ENCODE measurements around the gene CFAP52. TPM values are rescaled to one million over a fixed set of nuclear protein-coding genes. Genes with fewer than 3 reads are reported as not detected.

Gene CFAP52
- total RNA-seq, 1 experiment from 2014 or later = not detected

DNA sequence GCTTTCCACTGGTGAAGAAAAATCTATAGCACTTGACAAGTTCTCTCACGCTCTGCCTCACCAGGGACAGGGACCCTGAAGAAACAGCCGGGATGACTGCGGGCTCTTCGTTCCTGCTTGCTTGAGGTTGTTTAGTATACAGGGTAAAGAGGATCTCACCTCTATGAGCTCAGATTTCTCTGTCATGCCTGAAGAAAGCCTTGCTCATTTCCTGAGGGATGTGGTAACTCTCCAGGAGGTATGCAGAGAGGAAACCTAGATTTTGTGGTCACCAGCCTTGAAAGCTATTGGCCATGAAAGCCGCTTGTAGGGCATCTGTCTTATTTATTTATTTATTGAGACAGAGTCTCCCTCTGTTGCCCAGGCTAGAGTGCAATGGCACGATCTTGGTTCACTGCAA lies 92.1 kb downstream of the CFAP52 start (continued):
- TF ChIP-seq, protein P1, sequence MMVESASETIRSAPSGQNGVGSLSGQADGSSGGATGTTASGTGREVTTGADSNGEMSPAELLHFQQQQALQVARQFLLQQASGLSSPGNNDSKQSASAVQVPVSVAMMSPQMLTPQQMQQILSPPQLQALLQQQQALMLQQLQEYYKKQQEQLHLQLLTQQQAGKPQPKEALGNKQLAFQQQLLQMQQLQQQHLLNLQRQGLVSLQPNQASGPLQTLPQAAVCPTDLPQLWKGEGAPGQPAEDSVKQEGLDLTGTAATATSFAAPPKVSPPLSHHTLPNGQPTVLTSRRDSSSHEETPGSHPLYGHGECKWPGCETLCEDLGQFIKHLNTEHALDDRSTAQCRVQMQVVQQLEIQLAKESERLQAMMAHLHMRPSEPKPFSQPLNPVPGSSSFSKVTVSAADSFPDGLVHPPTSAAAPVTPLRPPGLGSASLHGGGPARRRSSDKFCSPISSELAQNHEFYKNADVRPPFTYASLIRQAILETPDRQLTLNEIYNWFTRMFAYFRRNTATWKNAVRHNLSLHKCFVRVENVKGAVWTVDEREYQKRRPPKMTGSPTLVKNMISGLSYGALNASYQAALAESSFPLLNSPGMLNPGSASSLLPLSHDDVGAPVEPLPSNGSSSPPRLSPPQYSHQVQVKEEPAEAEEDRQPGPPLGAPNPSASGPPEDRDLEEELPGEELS (CRISPR knock-in tag; IDR thresholded peaks at IDR 0.05) = no peak

GRCh38 chr17:9669551-9670008 lies 93.1 kb downstream of the CFAP52 start:
- peaks cover 22% of the 10 kb centered on the region for H3K36me3 Mint-ChIP-seq
- H3K9me3 Mint-ChIP-seq = peaks cover 13% of the 10 kb centered on the region
- H3K4me3 Mint-ChIP-seq = no peak overlapping the region
- peaks cover 33% of the 10 kb centered on the region for H3K4me1 Mint-ChIP-seq
- ChIA-PET POLR2A (no interaction called here), CTCF (interaction anchor here (3.1 kb wide), 1 partner anchor 92 kb away, joined by 11 read pairs; the partner anchor contains the start of gene CFAP52)
- 0 out of 2 replicates have a peak overlapping the region, but pooled peaks have one; percentile 33 for H3K27ac Mint-ChIP-seq
- DNase-seq (ENCODE audit: low spot score) (no peak), ATAC-seq (no peak)
- H3K27me3 Mint-ChIP-seq (ENCODE audit: low read depth) = no peaks in the 10 kb centered on the region
- TF ChIP-seq EMX1 (CRISPR knock-in tag; IDR thresholded peaks at IDR 0.05) (no peak), OVOL2 (CRISPR knock-in tag; IDR thresholded peaks at IDR 0.05; ENCODE audit: borderline replicate concordance) (no peak), CREB1 (CRISPR knock-in tag; IDR thresholded peaks at IDR 0.05) (no peak)

- Mint-ChIP-seq H3K4me3 (no peak overlapping the region), H3K27me3 (ENCODE audit: low read depth) (no peaks in the 10 kb centered on the region), H3K9me3 (peaks cover 4% of the 10 kb centered on the region), H3K4me1 (peaks cover 33% of the 10 kb centered on the region), H3K36me3 (peaks cover 13% of the 10 kb centered on the region), H3K27ac (peak overlapping the region; percentile 67; the same call in 1 of the 2 replicates)
- ChIA-PET CTCF (interaction anchor here (3.1 kb wide), 1 partner anchor 93 kb away, joined by 11 read pairs; the partner anchor contains the start of gene CFAP52), POLR2A (no interaction called here)
- DNase-seq (ENCODE audit: low spot score) = no peak
- no peak for ATAC-seq
- TF ChIP-seq, protein P2, sequence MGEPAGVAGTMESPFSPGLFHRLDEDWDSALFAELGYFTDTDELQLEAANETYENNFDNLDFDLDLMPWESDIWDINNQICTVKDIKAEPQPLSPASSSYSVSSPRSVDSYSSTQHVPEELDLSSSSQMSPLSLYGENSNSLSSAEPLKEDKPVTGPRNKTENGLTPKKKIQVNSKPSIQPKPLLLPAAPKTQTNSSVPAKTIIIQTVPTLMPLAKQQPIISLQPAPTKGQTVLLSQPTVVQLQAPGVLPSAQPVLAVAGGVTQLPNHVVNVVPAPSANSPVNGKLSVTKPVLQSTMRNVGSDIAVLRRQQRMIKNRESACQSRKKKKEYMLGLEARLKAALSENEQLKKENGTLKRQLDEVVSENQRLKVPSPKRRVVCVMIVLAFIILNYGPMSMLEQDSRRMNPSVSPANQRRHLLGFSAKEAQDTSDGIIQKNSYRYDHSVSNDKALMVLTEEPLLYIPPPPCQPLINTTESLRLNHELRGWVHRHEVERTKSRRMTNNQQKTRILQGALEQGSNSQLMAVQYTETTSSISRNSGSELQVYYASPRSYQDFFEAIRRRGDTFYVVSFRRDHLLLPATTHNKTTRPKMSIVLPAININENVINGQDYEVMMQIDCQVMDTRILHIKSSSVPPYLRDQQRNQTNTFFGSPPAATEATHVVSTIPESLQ (CRISPR knock-in tag; IDR thresholded peaks at IDR 0.05) = no peak
- no peak for TF ChIP-seq MXD4 (CRISPR knock-in tag; IDR thresholded peaks at IDR 0.05; ENCODE audit: borderline replicate concordance)
- TF ChIP-seq RELA (CRISPR knock-in tag; IDR thresholded peaks at IDR 0.05; ENCODE audit: borderline replicate concordance) = no peak
Measured at GRCh38 chr17:9670596-9670995, 94.2 kb downstream of the CFAP52 start.

- no peak overlapping the region for H3K4me3 Mint-ChIP-seq
- H3K9me3 Mint-ChIP-seq = no peaks in the 10 kb centered on the region
- no peaks in the 10 kb centered on the region for H3K27me3 Mint-ChIP-seq (ENCODE audit: low read depth)
- H3K36me3 Mint-ChIP-seq = peaks cover 5% of the 10 kb centered on the region
- POLR2A ChIA-PET = no interaction called here
- H3K4me1 Mint-ChIP-seq = peaks cover 33% of the 10 kb centered on the region
- no peak overlapping the region for H3K27ac Mint-ChIP-seq
- DNase-seq (ENCODE audit: low spot score) (no peak), ATAC-seq (no peak)
- CTCF ChIA-PET = interaction anchor here (0.6 to 3.1 kb wide), 2 partner anchors 94 to 113 kb away, joined by 3 to 11 read pairs; partner anchors contain the start of gene CFAP52
- TF ChIP-seq TEAD1 (CRISPR knock-in tag; IDR thresholded peaks at IDR 0.05) (no peak), CREM (CRISPR knock-in tag; IDR thresholded peaks at IDR 0.05) (no peak), MYBL2 (CRISPR knock-in tag; IDR thresholded peaks at IDR 0.05) (no peak), E2F1 (CRISPR knock-in tag; IDR thresholded peaks at IDR 0.05) (no peak), RELA (CRISPR knock-in tag; IDR thresholded peaks at IDR 0.05; ENCODE audit: borderline replicate concordance) (no peak), ZNF138 (CRISPR knock-in tag; conservative IDR thresholded peaks at IDR 0.05) (no peak), GTF2I (CRISPR knock-in tag; conservative IDR thresholded peaks at IDR 0.05) (no peak), SP1 (CRISPR knock-in tag; conservative IDR thresholded peaks at IDR 0.05) (no peak), FOXJ3 (CRISPR knock-in tag; IDR thresholded peaks at IDR 0.05; ENCODE audit: borderline replicate concordance) (no peak), CREB1 (CRISPR knock-in tag; IDR thresholded peaks at IDR 0.05) (no peak), ATF2 (CRISPR knock-in tag; IDR thresholded peaks at IDR 0.05; ENCODE audit: borderline replicate concordance, low read depth) (no peak)
- TF ChIP-seq, protein P3, sequence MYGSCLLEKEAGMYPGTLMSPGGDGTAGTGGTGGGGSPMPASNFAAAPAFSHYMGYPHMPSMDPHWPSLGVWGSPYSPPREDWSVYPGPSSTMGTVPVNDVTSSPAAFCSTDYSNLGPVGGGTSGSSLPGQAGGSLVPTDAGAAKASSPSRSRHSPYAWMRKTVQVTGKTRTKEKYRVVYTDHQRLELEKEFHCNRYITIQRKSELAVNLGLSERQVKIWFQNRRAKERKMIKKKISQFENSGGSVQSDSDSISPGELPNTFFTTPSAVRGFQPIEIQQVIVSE (CRISPR knock-in tag; IDR thresholded peaks at IDR 0.05; ENCODE audit: borderline replicate concordance) = no peak
- TF ChIP-seq, protein P4, sequence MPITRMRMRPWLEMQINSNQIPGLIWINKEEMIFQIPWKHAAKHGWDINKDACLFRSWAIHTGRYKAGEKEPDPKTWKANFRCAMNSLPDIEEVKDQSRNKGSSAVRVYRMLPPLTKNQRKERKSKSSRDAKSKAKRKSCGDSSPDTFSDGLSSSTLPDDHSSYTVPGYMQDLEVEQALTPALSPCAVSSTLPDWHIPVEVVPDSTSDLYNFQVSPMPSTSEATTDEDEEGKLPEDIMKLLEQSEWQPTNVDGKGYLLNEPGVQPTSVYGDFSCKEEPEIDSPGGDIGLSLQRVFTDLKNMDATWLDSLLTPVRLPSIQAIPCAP (CRISPR knock-in tag; IDR thresholded peaks at IDR 0.05) = no peak
- TF ChIP-seq, protein P5, sequence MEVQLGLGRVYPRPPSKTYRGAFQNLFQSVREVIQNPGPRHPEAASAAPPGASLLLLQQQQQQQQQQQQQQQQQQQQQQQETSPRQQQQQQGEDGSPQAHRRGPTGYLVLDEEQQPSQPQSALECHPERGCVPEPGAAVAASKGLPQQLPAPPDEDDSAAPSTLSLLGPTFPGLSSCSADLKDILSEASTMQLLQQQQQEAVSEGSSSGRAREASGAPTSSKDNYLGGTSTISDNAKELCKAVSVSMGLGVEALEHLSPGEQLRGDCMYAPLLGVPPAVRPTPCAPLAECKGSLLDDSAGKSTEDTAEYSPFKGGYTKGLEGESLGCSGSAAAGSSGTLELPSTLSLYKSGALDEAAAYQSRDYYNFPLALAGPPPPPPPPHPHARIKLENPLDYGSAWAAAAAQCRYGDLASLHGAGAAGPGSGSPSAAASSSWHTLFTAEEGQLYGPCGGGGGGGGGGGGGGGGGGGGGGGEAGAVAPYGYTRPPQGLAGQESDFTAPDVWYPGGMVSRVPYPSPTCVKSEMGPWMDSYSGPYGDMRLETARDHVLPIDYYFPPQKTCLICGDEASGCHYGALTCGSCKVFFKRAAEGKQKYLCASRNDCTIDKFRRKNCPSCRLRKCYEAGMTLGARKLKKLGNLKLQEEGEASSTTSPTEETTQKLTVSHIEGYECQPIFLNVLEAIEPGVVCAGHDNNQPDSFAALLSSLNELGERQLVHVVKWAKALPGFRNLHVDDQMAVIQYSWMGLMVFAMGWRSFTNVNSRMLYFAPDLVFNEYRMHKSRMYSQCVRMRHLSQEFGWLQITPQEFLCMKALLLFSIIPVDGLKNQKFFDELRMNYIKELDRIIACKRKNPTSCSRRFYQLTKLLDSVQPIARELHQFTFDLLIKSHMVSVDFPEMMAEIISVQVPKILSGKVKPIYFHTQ (CRISPR knock-in tag; IDR thresholded peaks at IDR 0.05) = no peak
Measured at GRCh38 chr17:9671559-9671958, 95.1 kb downstream of the CFAP52 start.

Measured in WTC11 (cell line).